GM12878 (cell line): ENCODE results near the gene KDM2A. TPM values are rescaled to one million over a fixed set of nuclear protein-coding genes. Genes with fewer than 3 reads are reported as not detected.

ENCODE experiments used
- ATAC-seq: fragments of 200-7000 bp; cut with Tn5 transposase; 3 replicates; pipeline ENCODE4 v1.9.1; 2020; ENCODE audit warnings: mild to moderate bottlenecking, moderate library complexity
- BruUV-seq: library from RNA; stranded (reverse); fragments of 400-500 nt; replicated peaks from 2 replicates; lab custom pipeline; 2021; lab: Mats Ljungman, UMichigan
- CTCF ChIA-PET: fragments of 300-600 bp; sonication (Branson Sonifier 250); formaldehyde crosslinking; extraction: SDS; loops from one replicate; lab custom pipeline; 2021; ENCODE audit warnings: inconsistent platforms; lab: Yijun Ruan, JAX
- POLR2A ChIA-PET: fragments of 350-600 bp; formaldehyde crosslinking; extraction: SDS; loops from one replicate; lab custom pipeline; 2021; ENCODE audit warnings: inconsistent platforms; lab: Charles Lee
- RAD21 ChIA-PET: fragments of 300-600 bp; sonication (Branson Sonifier 250); formaldehyde crosslinking; loops from one replicate; lab custom pipeline; 2023; ENCODE audit warnings: antibody characterized with exemption; ENCODE audit not compliant: unreplicated experiment; lab: Charles Lee
- SMC1A ChIA-PET: fragments of 300-600 bp; sonication (Branson Sonifier 250); formaldehyde crosslinking; loops from one replicate; lab custom pipeline; 2023; ENCODE audit not compliant: unreplicated experiment, uncharacterized antibody; lab: Charles Lee
- DNase-seq: peaks from one replicate; pipeline ENCODE4 v3.0.0-alpha.2; 2011; ENCODE audit warnings: low read depth, low spot score
- FAIRE-seq: peaks from 3 replicates; lab custom pipeline; 2011; peaks lifted over from hg19 to GRCh38; lab: Jason Lieb, UNC
- H2AFZ ChIP-seq: 2 replicates; pipeline ENCODE4 v1.6.0; 2011; ENCODE audit warnings: low read depth, low read length, control low read depth; ENCODE audit not compliant: control insufficient read depth
- H3K27ac ChIP-seq: 2 replicates; pipeline ENCODE4 v1.5.1; 2011; ENCODE audit warnings: control low read depth; ENCODE audit not compliant: control insufficient read depth, insufficient read depth
- H3K27me3 ChIP-seq, 2 experiments: replicated peaks in 1 of 2; 2 replicates each; pipeline versions ENCODE4 v1.6.0 to v1.6.1; 2011; ENCODE audit warnings: low read length in 1 of 2; ENCODE audit not compliant: control insufficient read depth in 2 of 2, insufficient read depth in 2 of 2
- H3K36me3 ChIP-seq, 2 experiments: 2 replicates each; pipeline ENCODE4 v1.5.1; 2011; ENCODE audit warnings: low read length in 1 of 2; ENCODE audit not compliant: control insufficient read depth in 2 of 2, insufficient read depth in 2 of 2
- H3K4me1 ChIP-seq: 2 replicates; pipeline ENCODE4 v1.6.1; 2011; ENCODE audit warnings: mild to moderate bottlenecking, low read length, moderate library complexity, mixed read lengths; ENCODE audit not compliant: control insufficient read depth, insufficient read depth
- H3K4me2 ChIP-seq: 2 replicates; pipeline ENCODE4 v1.6.0; 2011; ENCODE audit warnings: control low read depth; ENCODE audit not compliant: control insufficient read depth, insufficient read depth
- H3K4me3 ChIP-seq: fragments of 200-600 bp; sonication (generic); 2 replicates; pipeline ENCODE4 v1.5.1; 2016
- H3K79me2 ChIP-seq: 2 replicates; pipeline ENCODE4 v1.6.0; 2011; ENCODE audit warnings: low read length; ENCODE audit not compliant: control insufficient read depth, insufficient read depth
- H3K9ac ChIP-seq: 2 replicates; pipeline ENCODE4 v1.8.0; 2011; ENCODE audit warnings: low read length, control low read depth, mixed read lengths; ENCODE audit not compliant: control insufficient read depth, insufficient read depth
- H3K9me3 ChIP-seq: replicated peaks from 3 replicates; pipeline ENCODE4 v1.5.1; 2011; ENCODE audit warnings: mild to moderate bottlenecking, low read length; ENCODE audit not compliant: control insufficient read depth, insufficient read depth
- H4K20me1 ChIP-seq: 2 replicates; pipeline ENCODE4 v1.6.0; 2011; ENCODE audit not compliant: control insufficient read depth, insufficient read depth
- BMI1 ChIP-seq: fragments of 450-650 bp; IDR thresholded peaks from 2 replicates; pipeline ENCODE4 v1.6.1; 2016; ENCODE audit warnings: mild to moderate bottlenecking, moderate library complexity, borderline replicate concordance
- CBX5 ChIP-seq: sonication (generic); IDR thresholded peaks from 2 replicates; pipeline ENCODE4 v1.6.1; 2016; ENCODE audit warnings: low read depth, moderate library complexity, mild to moderate bottlenecking, inconsistent platforms
- CUX1 ChIP-seq: IDR thresholded peaks from 2 replicates; pipeline ENCODE4 v1.6.1; 2012; ENCODE audit warnings: improper control_type of control experiment, low read depth, low read length; ENCODE audit not compliant: insufficient replicate concordance
- EED ChIP-seq: sonication (generic); IDR thresholded peaks from 2 replicates; pipeline ENCODE4 v1.6.1; 2016; ENCODE audit warnings: antibody characterized with exemption, low read depth
- EZH2 ChIP-seq: IDR thresholded peaks from 2 replicates; pipeline ENCODE4 v1.6.1; 2012; ENCODE audit warnings: low read depth, mild to moderate bottlenecking, control low read depth, inconsistent platforms, low read length, borderline replicate concordance; ENCODE audit not compliant: control insufficient read depth
- HSF1 ChIP-seq: fragments of 150-350 bp; IDR thresholded peaks from 2 replicates; pipeline ENCODE4 v1.6.1; 2014; ENCODE audit warnings: mild to moderate bottlenecking, low read depth, low read length
- NFXL1 ChIP-seq: fragments of 450-650 bp; IDR thresholded peaks from 2 replicates; pipeline ENCODE4 v1.6.1; 2017; ENCODE audit warnings: antibody characterized with exemption, mild to moderate bottlenecking, borderline replicate concordance
- NR2F1 ChIP-seq: fragments of 450-650 bp; conservative IDR thresholded peaks from 2 replicates; pipeline ENCODE4 v1.6.1; 2017; ENCODE audit warnings: mild to moderate bottlenecking
- PBX3 ChIP-seq: IDR thresholded peaks from 2 replicates; pipeline ENCODE4 v1.6.1; 2011; ENCODE audit warnings: mild to moderate bottlenecking, low read depth, low read length, moderate library complexity; ENCODE audit not compliant: insufficient replicate concordance
- PML ChIP-seq: IDR thresholded peaks from 2 replicates; pipeline ENCODE4 v1.6.1; 2012; ENCODE audit warnings: low read length, inconsistent platforms
- SMARCA5 ChIP-seq: fragments of 450-650 bp; IDR thresholded peaks from 2 replicates; pipeline ENCODE4 v1.6.1; 2017; ENCODE audit warnings: mild to moderate bottlenecking
- STAT3 ChIP-seq: IDR thresholded peaks from 2 replicates; pipeline ENCODE4 v1.6.1; 2011; ENCODE audit warnings: low read depth, low read length, improper control_type of control experiment
- YY1 ChIP-seq: IDR thresholded peaks from 2 replicates; pipeline ENCODE4 v1.6.1; 2011; ENCODE audit warnings: low read depth, mild to moderate bottlenecking, low read length
- ZBED1 ChIP-seq: IDR thresholded peaks from 2 replicates; pipeline ENCODE4 v1.6.1; 2016; ENCODE audit warnings: borderline replicate concordance
- WGBS: methylation state at CpG from one replicate; pipeline ENCODE4 v1.1.6; 2016; ENCODE audit warnings: low lambda C conversion rate; ENCODE audit not compliant: insufficient replicate concordance, insufficient coverage; ENCODE audit errors: missing lambda C conversion rate; 5-methylcytosine and 5-hydroxymethylcytosine counted together
- in situ Hi-C: fragments of 300-500 bp; cut with MboI; formaldehyde crosslinking; loops from 9 replicates; pipeline ENCODE4 v1.14.3; 2018; ENCODE audit warnings: mixed read lengths
- intact Hi-C: fragments of 100-400 bp; cut with micrococcal nuclease; formaldehyde crosslinking; loops from one replicate; pipeline ENCODE4 v1.14.2; 2022; ENCODE audit not compliant: unreplicated experiment
- polyA plus RNA-seq, 11 experiments: library from polyadenylated mRNA; depleted of rRNA in 4 of 11; unstranded in 6 of 11; stranded (reverse) in 5 of 11; fragments of >200 nt; fragmentation: Nextera tagmentation in 4 of 11; fragmentation: Illumina TruSeq in 1 of 11; extraction: Ambion mirVana in 4 of 11; extraction: Trizol in 1 of 11; gene quantifications; 1 replicate in 1 of 11; 2 replicates in 10 of 11; pipeline versions ENCODE4 v1.2.1 to v1.2.3, GENCODE V29; 2011 to 2016; ENCODE audit warnings: inconsistent platforms in 2 of 11, missing spikeins in 2 of 11, low read depth in 1 of 11
- total RNA-seq, 4 experiments: library from RNA; depleted of rRNA in 3 of 4; stranded (reverse); fragments of >200 nt in 3 of 4; fragmentation: Illumina TruSeq in 1 of 4; extraction: Trizol in 1 of 4; gene quantifications; 2 replicates each; pipeline versions ENCODE4 v1.2.1 to v1.2.3, GENCODE V29; 2013 to 2021

The KDM2A gene
- total and polyA plus RNA-seq, 10 of the 15 experiments (the other 5 are each of a cell fraction or from before 2014, with no cell fraction given): 10.5 to 69.3 (median 41.6) TPM

- TF ChIP-seq CUX1: no peak
- no peak for TF ChIP-seq PBX3
- TF ChIP-seq EED: 0 out of 2 replicates have a peak, but pooled peaks have one; percentile 37
- no peak for TF ChIP-seq YY1
- TF ChIP-seq EZH2: no peak
- no peak for TF ChIP-seq ZBED1
Measured at GRCh38 chr11:67213178-67213621, 94.1 kb downstream of the KDM2A start (continued).

GRCh38 chr11:67227726-67228125, 108.7 kb downstream of the KDM2A start:
- H3K4me1 ChIP-seq: no peaks in the 10 kb centered on the region
- no peak for DNase-seq
- ChIA-PET RAD21 (no interaction called here), CTCF (interaction anchor here (1.0 kb wide), 1 partner anchor 12 kb away, joined by 3 read pairs; no protein-coding TSS in a partner anchor), POLR2A (no interaction called here), SMC1A (interaction anchor here (0.6 kb wide), 1 partner anchor 146 kb away, joined by 3 read pairs; no protein-coding TSS in a partner anchor)
- no peak overlapping the region for H3K27ac ChIP-seq
- H3K9me3 ChIP-seq: no peaks in the 10 kb centered on the region
- no peak for ATAC-seq
- intact Hi-C loops: no loop called here
- BruUV-seq: no TSS peak
- in situ Hi-C loops: no loop called here
- no peaks in the 10 kb centered on the region for H3K27me3 ChIP-seq
- H3K36me3 ChIP-seq: peaks cover 10 to 24% of the 10 kb centered on the region in 2 experiments
- no peak overlapping the region for H2AFZ ChIP-seq
- WGBS: 84% methylated on average over 8 of the region's 8 CpGs
- no peak overlapping the region for H3K4me2 ChIP-seq
- no peaks in the 10 kb centered on the region for H3K79me2 ChIP-seq
- no peak overlapping the region for H3K9ac ChIP-seq
- no peaks in the 10 kb centered on the region for H4K20me1 ChIP-seq
- FAIRE-seq: no peak
- no peak overlapping the region for H3K4me3 ChIP-seq
- TF ChIP-seq BMI1 (no peak), CBX5 (no peak), STAT3 (no peak), HSF1 (no peak), NR2F1 (no peak), PBX3 (no peak), SMARCA5 (no peak), PML (no peak), NFXL1 (no peak)
